HFFc6 (cell line): ENCODE results near the gene MFSD8. TPM values are rescaled to one million over a fixed set of nuclear protein-coding genes. Genes with fewer than 3 reads are reported as not detected.
A peak's percentile ranks its signal among the peaks of the same experiment; 100 is the strongest.
"Not testable (repeated sequence)": the region's sequence is repeated elsewhere in the genome, so short reads cannot be mapped to it uniquely, and the experiment has no call there.

Experiments
- DNase-seq: peaks from one replicate; pipeline ENCODE4 v3.0.0-alpha.2; 2018
- H3K27ac Mint-ChIP-seq: 2 replicates; pipeline ENCODE4 v1.8.0; 2020; ENCODE audit warnings: mild to moderate bottlenecking, mixed read lengths
- H3K27me3 Mint-ChIP-seq: 2 replicates; pipeline ENCODE4 v1.8.0; 2021; ENCODE audit warnings: mild to moderate bottlenecking, moderate library complexity, mixed read lengths; ENCODE audit not compliant: insufficient read depth
- H3K36me3 Mint-ChIP-seq: 2 replicates; pipeline ENCODE4 v1.8.0; 2021; ENCODE audit warnings: low read depth, mixed read lengths
- H3K4me1 Mint-ChIP-seq: 2 replicates; pipeline ENCODE4 v1.8.0; 2020; ENCODE audit warnings: low read depth, mixed read lengths
- H3K4me3 Mint-ChIP-seq: 2 replicates; pipeline ENCODE4 v1.8.0; 2020; ENCODE audit warnings: mild to moderate bottlenecking, moderate library complexity, mixed read lengths
- H3K9me3 Mint-ChIP-seq: 2 replicates; pipeline ENCODE4 v1.8.0; 2020; ENCODE audit warnings: mild to moderate bottlenecking, mixed read lengths
- CTCF ChIP-seq: fragments of 200-600 bp; sonication (generic); IDR thresholded peaks from 2 replicates; pipeline ENCODE4 v1.5.0; 2021; ENCODE audit warnings: antibody characterized with exemption, mild to moderate bottlenecking
- long read RNA-seq: library from polyadenylated mRNA; unstranded; transcript quantifications from one replicate; pipeline ENCODE4 v2.0.0, GENCODE V29; 2019
- total RNA-seq, 6 experiments: library from RNA; stranded (reverse); fragmentation: NEBNext Ultra II Directional; extraction: Animal tissue kit (Norgen Biotek cat#: 25700); gene quantifications; 2 replicates in 1 of 6; 3 replicates in 5 of 6; pipeline ENCODE4 v1.2.3, GENCODE V29; 2021

Gene MFSD8
- 10 to 100 TPM; 14.6 to 18.9 (median 17.4) TPM for total RNA-seq
- long read RNA-seq, full-length matches to known transcripts = 11 of 16 reads
- long read RNA-seq, partial matches to known transcripts = 1 of 16 reads
- long read RNA-seq, other reads (novel, unspliced or antisense) = 4 of 16 reads

GRCh38 chr4:127965062-127965802 lies at the start of gene MFSD8, which contains the start of gene ABHD18:
Gene MFSD8 (minus strand): TSS chr4:127965173. CDS start chr4:127965133, 40 bp downstream.
Gene ABHD18 (plus strand): TSS chr4:127965406. CDS start chr4:127982956, 17,550 bp downstream.
- peak within 1 kb of the TSS; percentile 97 for H3K4me3 Mint-ChIP-seq
- H3K27ac Mint-ChIP-seq = peak within 1 kb of the TSS; percentile 83
- H3K27me3 Mint-ChIP-seq = no peaks in the 10 kb centered on the region; the same call in none of the 2 replicates
- peaks cover 6% of the 10 kb centered on the region; the same call in 1 of the 2 replicates for H3K36me3 Mint-ChIP-seq
- peaks cover 25% of the 10 kb centered on the region for H3K4me1 Mint-ChIP-seq
- H3K9me3 Mint-ChIP-seq = no peaks in the 10 kb centered on the region
- peak; percentile 73 for TF ChIP-seq CTCF
- peak; percentile 99 for DNase-seq

GRCh38 chr4:128009428-128009827 lies 44.5 kb upstream of the MFSD8 start:
- Mint-ChIP-seq H3K9me3 (no peaks in the 10 kb centered on the region; the same call in 1 of the 2 replicates), H3K4me3 (no peak overlapping the region), H3K36me3 (peaks cover 16% of the 10 kb centered on the region), H3K27me3 (no peaks in the 10 kb centered on the region), H3K27ac (no peak overlapping the region), H3K4me1 (peaks cover 22% of the 10 kb centered on the region)
- DNase-seq = no peak
- no peak for TF ChIP-seq CTCF

- DNase-seq = peak; percentile 36
- H3K4me1 Mint-ChIP-seq = peaks cover 22% of the 10 kb centered on the region
- H3K4me3 Mint-ChIP-seq = no peak overlapping the region
- peaks cover 8% of the 10 kb centered on the region for H3K36me3 Mint-ChIP-seq
- no peak for TF ChIP-seq CTCF
- H3K27me3 Mint-ChIP-seq = no peaks in the 10 kb centered on the region
- H3K9me3 Mint-ChIP-seq = no peaks in the 10 kb centered on the region; the same call in 1 of the 2 replicates
- peak overlapping the region; percentile 17 for H3K27ac Mint-ChIP-seq
Observed at GRCh38 chr4:128006592-128006991, 41.6 kb upstream of the MFSD8 start.

- H3K4me3 Mint-ChIP-seq = no peak overlapping the region
- H3K9me3 Mint-ChIP-seq = peaks cover 16% of the 10 kb centered on the region
- H3K27ac Mint-ChIP-seq = peak overlapping the region; percentile 64; the same call in 1 of the 2 replicates
- no peaks in the 10 kb centered on the region; the same call in 1 of the 2 replicates for H3K27me3 Mint-ChIP-seq
- DNase-seq = peak; percentile 32
- peaks cover 30% of the 10 kb centered on the region for H3K4me1 Mint-ChIP-seq
- peaks cover 37% of the 10 kb centered on the region for H3K36me3 Mint-ChIP-seq
- peak; percentile 27; the same call in 1 of the 2 replicates for TF ChIP-seq CTCF
Observed at GRCh38 chr4:127997534-127998388, 32.8 kb upstream of the MFSD8 start.

- H3K36me3 Mint-ChIP-seq = peaks cover 37% of the 10 kb centered on the region
Observed at GRCh38 chr4:127996521-127996920, 31.5 kb upstream of the MFSD8 start.

More at GRCh38 chr4:127996521-127996920, 31.5 kb upstream of the MFSD8 start:
- not testable (repeated sequence) for DNase-seq, H3K27ac Mint-ChIP-seq, H3K4me3 Mint-ChIP-seq, H3K27me3 Mint-ChIP-seq
- H3K9me3 Mint-ChIP-seq = peaks cover 16% of the 10 kb centered on the region
- H3K4me1 Mint-ChIP-seq = peaks cover 33% of the 10 kb centered on the region
